SK-N-SH treated with all-trans-retinoic acid at 6 μM for 48 hours (cell line): Measurements from ENCODE around the gene SNX18.
"Not testable (repeated sequence)": the region's sequence is repeated elsewhere in the genome, so short reads cannot be mapped to it uniquely, and the experiment has no call there.

ENCODE experiments used
- ATAC-seq: fragments of 200-7000 bp; cut with Tn5 transposase; 3 replicates; pipeline ENCODE4 v1.9.1; 2020; ENCODE audit warnings: mild to moderate bottlenecking, moderate library complexity
- ARNTL ChIP-seq: fragments of 450-650 bp; formaldehyde crosslinking; IDR thresholded peaks from 2 replicates; pipeline ENCODE4 v1.5.0; 2020; ENCODE audit warnings: low read depth, mild to moderate bottlenecking, moderate library complexity, borderline replicate concordance
- BACH2 ChIP-seq: fragments of 250-450 bp; sonication (Bioruptor Pico); IDR thresholded peaks from 2 replicates; pipeline ENCODE4 v1.9.0; 2021; ENCODE audit warnings: mild to moderate bottlenecking, borderline replicate concordance
- GLIS3 ChIP-seq: fragments of 250-450 bp; sonication (Bioruptor Pico); IDR thresholded peaks from 2 replicates; pipeline ENCODE4 v1.5.0; 2020; ENCODE audit warnings: mild to moderate bottlenecking, moderate library complexity
- ISL1 ChIP-seq: fragments of 250-450 bp; sonication (Bioruptor Pico); IDR thresholded peaks from 2 replicates; pipeline ENCODE4 v2.1.2; 2022; ENCODE audit warnings: mild to moderate bottlenecking, moderate library complexity
- OSR1 ChIP-seq: fragments of 250-450 bp; sonication (Bioruptor Pico); IDR thresholded peaks from 2 replicates; pipeline ENCODE4 v1.8.0; 2022; ENCODE audit warnings: moderate library complexity, mild to moderate bottlenecking, inconsistent platforms
- PATZ1 ChIP-seq: fragments of 250-450 bp; sonication (Bioruptor Pico); IDR thresholded peaks from 2 replicates; pipeline ENCODE4 v1.8.0; 2020; ENCODE audit warnings: mild to moderate bottlenecking, moderate library complexity, borderline replicate concordance
- POU6F1 ChIP-seq: fragments of 250-450 bp; sonication (Bioruptor Pico); IDR thresholded peaks from 2 replicates; pipeline ENCODE4 v1.8.0; 2021; ENCODE audit warnings: low read depth, mild to moderate bottlenecking, moderate library complexity, borderline replicate concordance
- PPARA ChIP-seq: fragments of 250-450 bp; sonication (Bioruptor Pico); IDR thresholded peaks from 2 replicates; pipeline ENCODE4 v1.5.0; 2020; ENCODE audit warnings: mild to moderate bottlenecking, borderline replicate concordance
- TCF4 ChIP-seq: fragments of 250-450 bp; sonication (Bioruptor Pico); IDR thresholded peaks from 2 replicates; pipeline ENCODE4 v1.8.0; 2021; ENCODE audit warnings: mild to moderate bottlenecking, moderate library complexity, borderline replicate concordance
- TOX ChIP-seq: fragments of 250-450 bp; sonication (Bioruptor Pico); IDR thresholded peaks from 2 replicates; pipeline ENCODE4 v1.8.0; 2021; ENCODE audit warnings: mild to moderate bottlenecking, moderate library complexity, borderline replicate concordance
- TSHZ2 ChIP-seq: fragments of 250-450 bp; sonication (Bioruptor Pico); IDR thresholded peaks from 2 replicates; pipeline ENCODE4 v1.5.0; 2020; ENCODE audit warnings: mild to moderate bottlenecking, moderate library complexity
- ZC3H10 ChIP-seq: fragments of 250-450 bp; sonication (Bioruptor Pico); IDR thresholded peaks from 2 replicates; pipeline ENCODE4 v1.5.1; 2021; ENCODE audit warnings: mild to moderate bottlenecking, moderate library complexity
- ZFP3 ChIP-seq: fragments of 250-450 bp; sonication (Bioruptor Pico); IDR thresholded peaks from 2 replicates; pipeline ENCODE4 v1.5.0; 2020; ENCODE audit warnings: mild to moderate bottlenecking, moderate library complexity
- ZFP30 ChIP-seq: fragments of 450-650 bp; formaldehyde crosslinking; IDR thresholded peaks from 2 replicates; pipeline ENCODE4 v1.5.0; 2022; ENCODE audit warnings: mild to moderate bottlenecking, moderate library complexity
- ZNF565 ChIP-seq: fragments of 450-650 bp; formaldehyde crosslinking; conservative IDR thresholded peaks from 2 replicates; pipeline ENCODE4 v1.5.0; 2020; ENCODE audit warnings: low read depth, mild to moderate bottlenecking, moderate library complexity
- ZNF70 ChIP-seq: fragments of 450-650 bp; formaldehyde crosslinking; IDR thresholded peaks from 2 replicates; pipeline ENCODE4 v1.5.0; 2020; ENCODE audit warnings: mild to moderate bottlenecking, moderate library complexity
- ZNF8 ChIP-seq: fragments of 450-650 bp; formaldehyde crosslinking; IDR thresholded peaks from 2 replicates; pipeline ENCODE4 v1.5.0; 2020; ENCODE audit warnings: mild to moderate bottlenecking, moderate library complexity
- TF ChIP-seq, protein P1 (sequence below): fragments of 250-450 bp; sonication (Bioruptor Pico); IDR thresholded peaks from 2 replicates; pipeline ENCODE4 v1.5.1; 2020; ENCODE audit warnings: low read depth, mild to moderate bottlenecking, moderate library complexity
- TF ChIP-seq, protein P2 (sequence below): fragments of 250-450 bp; sonication (Bioruptor Pico); IDR thresholded peaks from 2 replicates; pipeline ENCODE4 v1.5.1; 2021; ENCODE audit warnings: mild to moderate bottlenecking, moderate library complexity

Gene SNX18

DNA sequence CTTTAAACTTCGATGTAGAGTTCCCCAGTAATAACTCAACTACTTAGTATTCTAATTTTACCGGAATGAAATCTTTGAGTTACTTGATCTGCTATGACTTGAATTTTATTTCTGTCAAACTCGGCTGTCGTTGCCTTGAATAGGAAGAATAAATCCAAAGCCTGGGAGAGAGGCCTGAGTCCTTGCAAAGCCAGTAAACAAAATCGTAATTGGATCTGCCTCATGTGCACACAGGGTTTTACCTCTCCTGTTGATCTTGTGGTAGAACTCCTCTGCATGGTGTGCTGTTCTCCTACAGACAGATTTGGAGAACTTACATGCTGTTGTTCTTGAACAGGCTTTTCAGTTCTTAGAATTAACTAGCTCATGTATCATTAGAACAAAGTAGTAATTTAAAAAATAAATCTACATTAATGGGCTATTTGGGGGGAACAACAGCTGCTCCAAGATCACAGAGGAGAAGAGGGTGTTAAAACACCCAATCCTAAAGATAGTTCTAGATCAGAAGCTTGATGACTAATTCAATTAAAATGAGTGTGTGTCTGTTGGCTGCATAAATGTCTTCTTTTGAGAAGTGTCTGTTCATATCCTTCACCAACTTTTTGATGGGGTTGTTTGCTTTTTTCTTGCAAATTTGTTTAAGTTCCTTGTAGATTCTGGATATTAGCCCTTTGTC is 33.2 kb upstream of the SNX18 start:
- TF ChIP-seq ZC3H10 (CRISPR knock-in tag), result no peak
- TF ChIP-seq ISL1 (CRISPR knock-in tag), result no peak
- no peak for TF ChIP-seq ZFP30
- no peak for TF ChIP-seq OSR1 (CRISPR knock-in tag)
- TF ChIP-seq, protein P1, sequence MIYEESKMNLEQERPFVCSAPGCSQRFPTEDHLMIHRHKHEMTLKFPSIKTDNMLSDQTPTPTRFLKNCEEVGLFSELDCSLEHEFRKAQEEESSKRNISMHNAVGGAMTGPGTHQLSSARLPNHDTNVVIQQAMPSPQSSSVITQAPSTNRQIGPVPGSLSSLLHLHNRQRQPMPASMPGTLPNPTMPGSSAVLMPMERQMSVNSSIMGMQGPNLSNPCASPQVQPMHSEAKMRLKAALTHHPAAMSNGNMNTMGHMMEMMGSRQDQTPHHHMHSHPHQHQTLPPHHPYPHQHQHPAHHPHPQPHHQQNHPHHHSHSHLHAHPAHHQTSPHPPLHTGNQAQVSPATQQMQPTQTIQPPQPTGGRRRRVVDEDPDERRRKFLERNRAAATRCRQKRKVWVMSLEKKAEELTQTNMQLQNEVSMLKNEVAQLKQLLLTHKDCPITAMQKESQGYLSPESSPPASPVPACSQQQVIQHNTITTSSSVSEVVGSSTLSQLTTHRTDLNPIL (CRISPR knock-in tag), result no peak
- no peak for TF ChIP-seq ZNF8 (CRISPR knock-in tag)
- TF ChIP-seq ZFP3 (CRISPR knock-in tag), result no peak
- no peak for ATAC-seq

DNA sequence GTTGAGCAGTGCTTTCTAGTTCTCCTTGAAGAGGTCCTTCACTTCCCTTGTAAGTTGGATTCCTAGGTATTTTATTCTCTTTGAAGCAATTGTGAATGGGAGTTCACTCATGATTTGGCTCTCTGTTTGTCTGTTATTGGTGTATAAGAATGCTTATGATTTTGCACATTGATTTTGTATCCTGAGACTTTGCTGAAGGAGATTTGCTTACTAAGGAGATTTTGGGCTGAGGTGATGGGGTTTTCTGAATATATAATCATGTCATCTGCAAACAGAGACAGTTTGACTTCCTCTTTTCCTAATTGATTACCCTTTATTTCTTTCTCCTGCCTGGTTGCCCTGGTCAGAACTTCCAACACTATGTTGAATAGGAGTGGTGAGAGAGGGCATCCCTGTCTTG is 31.9 kb upstream of the SNX18 start:
- ATAC-seq, result not testable (repeated sequence)

DNA sequence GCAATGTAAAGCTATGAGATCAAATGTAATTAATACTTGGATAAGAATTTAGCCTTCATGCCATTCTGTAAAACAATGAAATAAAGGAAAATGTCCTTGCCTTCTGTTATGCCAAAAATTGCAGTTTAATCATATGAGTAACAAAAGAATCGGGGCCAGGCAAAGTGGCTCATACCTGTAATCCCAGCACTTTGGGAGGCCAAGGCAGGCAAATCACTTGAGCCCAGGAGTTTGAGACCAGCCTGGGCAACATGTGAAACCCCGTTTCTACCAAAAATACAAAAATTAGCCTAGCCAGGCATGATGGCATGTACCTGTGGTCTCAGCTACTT is 27.9 kb upstream of the SNX18 start:
- not testable (repeated sequence) for ATAC-seq

- TF ChIP-seq, protein P2, sequence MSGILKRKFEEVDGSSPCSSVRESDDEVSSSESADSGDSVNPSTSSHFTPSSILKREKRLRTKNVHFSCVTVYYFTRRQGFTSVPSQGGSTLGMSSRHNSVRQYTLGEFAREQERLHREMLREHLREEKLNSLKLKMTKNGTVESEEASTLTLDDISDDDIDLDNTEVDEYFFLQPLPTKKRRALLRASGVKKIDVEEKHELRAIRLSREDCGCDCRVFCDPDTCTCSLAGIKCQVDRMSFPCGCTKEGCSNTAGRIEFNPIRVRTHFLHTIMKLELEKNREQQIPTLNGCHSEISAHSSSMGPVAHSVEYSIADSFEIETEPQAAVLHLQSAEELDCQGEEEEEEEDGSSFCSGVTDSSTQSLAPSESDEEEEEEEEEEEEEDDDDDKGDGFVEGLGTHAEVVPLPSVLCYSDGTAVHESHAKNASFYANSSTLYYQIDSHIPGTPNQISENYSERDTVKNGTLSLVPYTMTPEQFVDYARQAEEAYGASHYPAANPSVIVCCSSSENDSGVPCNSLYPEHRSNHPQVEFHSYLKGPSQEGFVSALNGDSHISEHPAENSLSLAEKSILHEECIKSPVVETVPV (CRISPR knock-in tag), result no peak
- TF ChIP-seq TCF4, result no peak
- no peak for TF ChIP-seq PATZ1
- no peak for TF ChIP-seq TOX (CRISPR knock-in tag)
- TF ChIP-seq ARNTL (CRISPR knock-in tag), result no peak
- no peak for TF ChIP-seq PPARA
- TF ChIP-seq TSHZ2, result no peak
- TF ChIP-seq OSR1 (CRISPR knock-in tag), result no peak
- no peak for TF ChIP-seq ZNF565
- TF ChIP-seq GLIS3, result no peak
- TF ChIP-seq ZNF8 (CRISPR knock-in tag), result no peak
- no peak for TF ChIP-seq ZC3H10 (CRISPR knock-in tag)
- TF ChIP-seq BACH2, result no peak
- TF ChIP-seq, all 23 proteins: peak for 0
- ATAC-seq, result no peak
These were observed 26.2 kb upstream of the SNX18 start for GRCh38 chr5:54491326-54491725.

DNA sequence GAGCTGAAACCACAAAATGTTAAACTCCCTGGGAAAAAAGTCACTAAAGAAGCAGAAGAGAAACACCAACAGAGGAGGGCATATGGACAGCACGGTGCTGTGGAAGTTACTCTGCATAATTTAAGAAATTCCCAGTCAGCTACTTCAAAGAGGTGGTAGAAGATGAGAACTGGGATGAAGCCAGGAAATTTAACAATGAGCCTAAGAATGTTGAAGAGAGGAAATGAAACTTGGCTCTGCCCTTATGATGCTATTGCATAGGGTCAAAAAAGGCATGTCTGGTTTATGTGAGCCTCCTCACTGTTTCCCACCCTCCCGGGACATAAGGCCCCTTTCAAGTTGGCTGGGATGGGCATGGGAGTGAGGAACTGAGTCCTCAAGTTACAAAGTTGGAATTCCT is 25.4 kb upstream of the SNX18 start:
- ATAC-seq, result no peak
- TF ChIP-seq, protein P1 (CRISPR knock-in tag), result no peak
- no peak for TF ChIP-seq ARNTL (CRISPR knock-in tag)
- no peak for TF ChIP-seq ZFP30
- TF ChIP-seq PATZ1, result no peak
- TF ChIP-seq BACH2, result no peak
- TF ChIP-seq PPARA, result no peak
- TF ChIP-seq ZNF70 (CRISPR knock-in tag), result no peak
- no peak for TF ChIP-seq ZC3H10 (CRISPR knock-in tag)
- TF ChIP-seq ZNF565, result no peak
- TF ChIP-seq, protein P2 (CRISPR knock-in tag), result no peak
- no peak for TF ChIP-seq POU6F1
- TF ChIP-seq TCF4, result no peak
- no peak for TF ChIP-seq ZNF8 (CRISPR knock-in tag)
